AG04449 (cell line): ENCODE data around the gene FXYD2.
A peak's percentile ranks its signal among the peaks of the same experiment; 100 is the strongest.

ENCODE experiments used
- CTCF ChIA-PET: fragments of 350-600 bp; formaldehyde crosslinking; extraction: SDS; loops from one replicate; lab custom pipeline; 2021; ENCODE audit warnings: antibody characterized with exemption; lab: Yijun Ruan, JAX
- POLR2A ChIA-PET: fragments of 400-600, 350-600 bp; formaldehyde crosslinking; extraction: SDS; loops from one replicate; lab custom pipeline; 2020; ENCODE audit warnings: antibody characterized with exemption, inconsistent platforms; lab: Yijun Ruan, JAX
- DNase-seq: peaks from one replicate; pipeline ENCODE4 v3.0.0-alpha.2; 2010; ENCODE audit warnings: low read depth, low spot score
- H3K4me3 ChIP-seq: 2 replicates; pipeline ENCODE4 v1.5.1; 2011; ENCODE audit warnings: low read depth, mild to moderate bottlenecking, control low read depth, low read length
- CTCF ChIP-seq: IDR thresholded peaks from one replicate; pipeline ENCODE4 v1.5.1; 2011; ENCODE audit warnings: mild to moderate bottlenecking, moderate library complexity, low read length, control low read depth, inconsistent platforms; ENCODE audit not compliant: insufficient read depth; ENCODE audit errors: missing control alignments

FXYD2 gene

GRCh38 chr11:117818041-117818873, 6.3 kb downstream of the FXYD2 start:
- ChIA-PET CTCF (interaction anchor here (0.7 to 11.7 kb wide), 34 partner anchors 8 to 580 kb away, joined by 3 to 316 read pairs (median 4); no protein-coding TSS in a partner anchor), POLR2A (interaction anchor here (0.6 kb wide), 1 partner anchor 129 kb away, joined by 3 read pairs; no protein-coding TSS in a partner anchor)
- no peak for DNase-seq
- no peak overlapping the region for H3K4me3 ChIP-seq
- no peak for TF ChIP-seq CTCF

GRCh38 chr11:117817368-117818040, 7.0 kb downstream of the FXYD2 start:
- TF ChIP-seq CTCF = peak; percentile 94
- DNase-seq = no peak
- POLR2A ChIA-PET = interaction anchor here (0.6 kb wide), 1 partner anchor 129 kb away, joined by 3 read pairs; no protein-coding TSS in a partner anchor
- H3K4me3 ChIP-seq = no peak overlapping the region
- CTCF ChIA-PET = interaction anchor here (0.7 to 11.7 kb wide), 27 partner anchors 9 to 579 kb away, joined by 3 to 316 read pairs (median 8); no protein-coding TSS in a partner anchor

GRCh38 chr11:117816846-117817367, 7.6 kb downstream of the FXYD2 start:
- CTCF ChIA-PET = interaction anchor here (0.7 to 11.7 kb wide), 24 partner anchors 10 to 579 kb away, joined by 3 to 316 read pairs (median 9); no protein-coding TSS in a partner anchor
- DNase-seq = no peak
- POLR2A ChIA-PET = no interaction called here
- no peak for TF ChIP-seq CTCF
- H3K4me3 ChIP-seq = no peak overlapping the region

- DNase-seq = no peak
- no peak for TF ChIP-seq CTCF
- ChIA-PET POLR2A (no interaction called here), CTCF (interaction anchor here (1.1 to 11.7 kb wide), 17 partner anchors 8 to 578 kb away, joined by 3 to 316 read pairs (median 16); partner anchors contain the start of gene FXYD2)
- H3K4me3 ChIP-seq = no peak overlapping the region
Observed at GRCh38 chr11:117816151-117816741, 8.3 kb downstream of the FXYD2 start.

- DNase-seq = no peak
- no peak overlapping the region for H3K4me3 ChIP-seq
- TF ChIP-seq CTCF = no peak
- POLR2A ChIA-PET = no interaction called here
- CTCF ChIA-PET = interaction anchor here (1.1 to 11.7 kb wide), 9 partner anchors 9 to 487 kb away, joined by 3 to 316 read pairs (median 16); partner anchors contain the start of gene FXYD2
Observed at GRCh38 chr11:117815262-117815803, 9.2 kb downstream of the FXYD2 start.
